Heart left ventricle (tissue), 13 donors: ENCODE results near the gene CDH13.

ENCODE experiments used
- POLR2A ChIP-seq, 2 donors: fragments of 450-650 bp; IDR thresholded peaks; one replicate each; pipeline ENCODE4 v1.6.1; 2017; ENCODE audit warnings: antibody characterized with exemption in 2 of 2, mild to moderate bottlenecking in 2 of 2, moderate library complexity in 2 of 2
- TF ChIP-seq, protein P1 (sequence below), 12 donors: fragments of 200-600 bp; sonication (generic) in 4 of 12; IDR thresholded peaks; one replicate each; pipeline versions ENCODE4 v1.5.0 to v1.8.0; 2018 to 2022; ENCODE audit warnings: antibody characterized with exemption in 12 of 12, mild to moderate bottlenecking in 5 of 12
- donor health status: ischemic (EF 13 %, LVEDD 7.1; RV severe dilation, severe dysfunction).
- donor health status: DM: no; HTN: yes; CAD: no.
- donor health status: DM: no; HTN: no; CAD: no.
- donor health status: ischemic (EF 25% LVEDD 6.9; RV normal size, moderate dysfunction).
- donor health status: ischemic (EF 25% LVEDD 5.7; RV mildly dilated, moderate dysfunction).
- donor health status: ischemic (EF 35%, LVEDD 5.7; RV mildly dilated, moderate dysfunction).
- donor health status: nonischemic (EF 11% LVEDD 7.7; RV severe dilation, severe dysfunction).
- donor health status: DM: yes; HTN: yes; CAD: no.
- donor health status: PGD.
- donor health status: ischemic (EF 29% LVEDD 5.4; RV normal size, mild dysfunction).
- donor health status: nonischemic (EF 23%, LVEDD 6.1; RV moderate dilation, normal function).

DNA sequence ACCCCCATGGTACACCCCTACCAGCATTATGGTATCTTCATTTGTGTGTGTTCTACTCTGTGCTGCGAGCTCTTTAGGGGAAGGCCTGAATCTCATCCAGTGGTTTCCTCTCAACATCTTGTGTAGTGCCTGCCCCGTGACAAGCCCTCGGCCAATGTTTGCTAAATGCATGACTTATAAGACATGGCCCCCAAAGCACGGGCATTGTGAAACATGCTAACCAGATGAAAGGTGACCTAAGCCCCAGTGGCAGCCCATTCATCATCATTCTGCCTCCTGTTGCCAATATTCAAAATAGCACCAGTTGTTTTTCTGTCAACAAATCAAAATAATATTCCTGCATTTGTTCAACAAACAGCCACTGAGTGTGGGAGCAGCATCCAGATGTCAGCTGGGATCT lies 1072.2 kb downstream of the CDH13 start:
- TF ChIP-seq, protein P1, sequence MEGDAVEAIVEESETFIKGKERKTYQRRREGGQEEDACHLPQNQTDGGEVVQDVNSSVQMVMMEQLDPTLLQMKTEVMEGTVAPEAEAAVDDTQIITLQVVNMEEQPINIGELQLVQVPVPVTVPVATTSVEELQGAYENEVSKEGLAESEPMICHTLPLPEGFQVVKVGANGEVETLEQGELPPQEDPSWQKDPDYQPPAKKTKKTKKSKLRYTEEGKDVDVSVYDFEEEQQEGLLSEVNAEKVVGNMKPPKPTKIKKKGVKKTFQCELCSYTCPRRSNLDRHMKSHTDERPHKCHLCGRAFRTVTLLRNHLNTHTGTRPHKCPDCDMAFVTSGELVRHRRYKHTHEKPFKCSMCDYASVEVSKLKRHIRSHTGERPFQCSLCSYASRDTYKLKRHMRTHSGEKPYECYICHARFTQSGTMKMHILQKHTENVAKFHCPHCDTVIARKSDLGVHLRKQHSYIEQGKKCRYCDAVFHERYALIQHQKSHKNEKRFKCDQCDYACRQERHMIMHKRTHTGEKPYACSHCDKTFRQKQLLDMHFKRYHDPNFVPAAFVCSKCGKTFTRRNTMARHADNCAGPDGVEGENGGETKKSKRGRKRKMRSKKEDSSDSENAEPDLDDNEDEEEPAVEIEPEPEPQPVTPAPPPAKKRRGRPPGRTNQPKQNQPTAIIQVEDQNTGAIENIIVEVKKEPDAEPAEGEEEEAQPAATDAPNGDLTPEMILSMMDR (IDR thresholded peaks at IDR 0.05), result no peak
- no peak for TF ChIP-seq POLR2A (IDR thresholded peaks at IDR 0.05)
